H1 (cell line): Measurements from ENCODE around the gene AGPAT2. TPM values are rescaled to one million over a fixed set of nuclear protein-coding genes. Genes with fewer than 3 reads are reported as not detected.

Source experiments
- EZH2 ChIP-seq: fragments of 200-600 bp; sonication (generic); IDR thresholded peaks from 2 replicates; pipeline ENCODE4 v1.7.1; 2012; ENCODE audit warnings: low read depth, mild to moderate bottlenecking, moderate library complexity, low read length, inconsistent platforms; ENCODE audit not compliant: severe bottlenecking
- KDM5A ChIP-seq: fragments of 200-600 bp; IDR thresholded peaks from 2 replicates; pipeline ENCODE4 v1.7.1; 2012; ENCODE audit warnings: mild to moderate bottlenecking, low read length, inconsistent platforms, mixed read lengths
- SIX5 ChIP-seq: IDR thresholded peaks from 2 replicates; pipeline ENCODE4 v1.6.1; 2011; ENCODE audit warnings: mild to moderate bottlenecking, low read depth, low read length
- polyA plus RNA-seq, 7 experiments: library from polyadenylated mRNA; depleted of rRNA in 3 of 7; stranded (reverse) in 5 of 7; unstranded in 2 of 7; fragments of >200 nt in 5 of 7; fragments of 200-250 nt in 2 of 7; gene quantifications; 1 replicate in 5 of 7; 2 replicates in 1 of 7; 4 replicates in 1 of 7; pipeline versions ENCODE4 v1.2.1 to v1.2.3, GENCODE V29; 2011 to 2013; ENCODE audit warnings: missing spikeins in 2 of 7, mixed read lengths in 2 of 7
- total RNA-seq: library from RNA; stranded (reverse); fragmentation: NEBNext Ultra II Directional; extraction: Animal tissue kit (Norgen Biotek cat#: 25700); gene quantifications from 2 replicates; pipeline ENCODE4 v1.2.1, GENCODE V29; 2021
- TF ChIP-seq, protein P1 (sequence below): IDR thresholded peaks from 2 replicates; pipeline ENCODE4 v1.6.1; 2011; ENCODE audit warnings: low read depth, mild to moderate bottlenecking, low read length; ENCODE audit not compliant: insufficient read depth

AGPAT2 gene
- total and polyA plus RNA-seq, 2 of the 8 experiments (the other 6 are each of a cell fraction or from before 2014, with no cell fraction given) = 31.6 to 37.6 TPM

DNA sequence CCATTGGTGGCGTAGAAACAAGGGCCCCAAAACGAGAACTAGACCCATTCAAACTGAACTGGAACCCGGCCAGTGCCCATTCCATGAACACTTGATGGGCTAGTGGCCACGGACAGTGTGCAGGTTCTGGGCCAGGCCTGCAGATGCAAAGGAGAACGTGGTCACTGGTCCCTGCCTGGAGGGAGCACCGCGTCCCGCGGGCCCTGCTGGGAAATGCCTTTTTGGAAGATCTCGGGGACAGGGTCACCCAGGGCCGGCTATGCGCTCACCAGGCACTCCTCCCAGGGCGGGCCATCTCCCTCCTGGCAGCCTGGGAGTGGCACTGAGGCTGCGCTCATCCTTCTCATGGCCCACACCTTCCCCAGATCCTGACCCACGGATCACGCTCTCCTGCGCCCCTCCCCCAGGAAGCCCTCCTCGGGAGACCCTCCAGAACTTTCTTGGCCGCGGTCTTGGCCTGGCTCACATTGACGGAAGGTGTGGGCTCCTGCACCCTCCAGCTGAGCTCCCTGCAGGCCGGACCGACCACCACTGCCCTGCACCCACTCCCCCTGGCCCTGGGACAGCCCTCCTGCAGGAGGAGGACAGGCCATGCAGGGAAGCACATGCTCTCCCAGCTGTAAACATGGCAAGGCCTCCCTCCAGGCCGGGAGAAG, 22.3 kb upstream of the AGPAT2 start (continued):
- TF ChIP-seq EZH2 (no peak), KDM5A (no peak), SIX5 (no peak)
- TF ChIP-seq, protein P1, sequence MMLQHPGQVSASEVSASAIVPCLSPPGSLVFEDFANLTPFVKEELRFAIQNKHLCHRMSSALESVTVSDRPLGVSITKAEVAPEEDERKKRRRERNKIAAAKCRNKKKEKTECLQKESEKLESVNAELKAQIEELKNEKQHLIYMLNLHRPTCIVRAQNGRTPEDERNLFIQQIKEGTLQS = no peak
